ENCODE results near the gene CGN.

DNA sequence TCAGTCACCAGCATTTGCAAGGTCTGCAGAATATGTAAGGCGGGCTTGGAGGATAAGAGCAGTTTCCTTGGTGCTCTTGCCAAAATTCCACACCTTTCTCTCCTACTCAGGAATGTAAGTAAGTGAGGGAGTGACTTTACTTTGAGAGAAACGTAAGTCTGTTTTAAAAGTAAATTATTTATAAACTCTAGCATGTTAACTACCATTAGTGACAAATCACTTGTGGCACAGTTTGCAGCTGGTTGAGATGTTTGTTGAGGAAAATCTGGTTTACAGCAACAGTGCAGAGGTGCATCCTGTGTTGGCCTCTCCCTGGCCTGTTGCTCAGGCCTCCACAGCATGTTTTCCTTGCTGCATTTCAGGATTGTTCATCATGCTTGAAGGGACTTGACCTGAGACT is 8.5 kb downstream of the CGN start:
- TF ChIP-seq, protein P1, sequence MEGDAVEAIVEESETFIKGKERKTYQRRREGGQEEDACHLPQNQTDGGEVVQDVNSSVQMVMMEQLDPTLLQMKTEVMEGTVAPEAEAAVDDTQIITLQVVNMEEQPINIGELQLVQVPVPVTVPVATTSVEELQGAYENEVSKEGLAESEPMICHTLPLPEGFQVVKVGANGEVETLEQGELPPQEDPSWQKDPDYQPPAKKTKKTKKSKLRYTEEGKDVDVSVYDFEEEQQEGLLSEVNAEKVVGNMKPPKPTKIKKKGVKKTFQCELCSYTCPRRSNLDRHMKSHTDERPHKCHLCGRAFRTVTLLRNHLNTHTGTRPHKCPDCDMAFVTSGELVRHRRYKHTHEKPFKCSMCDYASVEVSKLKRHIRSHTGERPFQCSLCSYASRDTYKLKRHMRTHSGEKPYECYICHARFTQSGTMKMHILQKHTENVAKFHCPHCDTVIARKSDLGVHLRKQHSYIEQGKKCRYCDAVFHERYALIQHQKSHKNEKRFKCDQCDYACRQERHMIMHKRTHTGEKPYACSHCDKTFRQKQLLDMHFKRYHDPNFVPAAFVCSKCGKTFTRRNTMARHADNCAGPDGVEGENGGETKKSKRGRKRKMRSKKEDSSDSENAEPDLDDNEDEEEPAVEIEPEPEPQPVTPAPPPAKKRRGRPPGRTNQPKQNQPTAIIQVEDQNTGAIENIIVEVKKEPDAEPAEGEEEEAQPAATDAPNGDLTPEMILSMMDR (IDR thresholded peaks at IDR 0.05), result no peak
- no peak for TF ChIP-seq POLR2A (IDR thresholded peaks at IDR 0.05)

All from vagina (tissue), 2 donors.